ENCODE data around the gene CELF2. TPM values are rescaled to one million over a fixed set of nuclear protein-coding genes. Genes with fewer than 3 reads are reported as not detected.

The CELF2 gene
- total and polyA plus RNA-seq, 9 of the 15 experiments (the other 6 are each of a cell fraction or from before 2014, with no cell fraction given): 4.0 to 20.3 (median 11.1) TPM

GRCh38 chr10:11336722-11337162 lies 319.1 kb downstream of the CELF2 start:
- CTCF ChIA-PET (ENCODE audit: low intra/inter-chr PET ratio): no interaction called here
- BruUV-seq (replicated peaks): no TSS peak

More at GRCh38 chr10:11336722-11337162, 319.1 kb downstream of the CELF2 start:
- DNase-seq (ENCODE audit: extremely low read depth in 1 of 4, low spot score in 3 of 4) (no peak), FAIRE-seq (no peak), ATAC-seq (no peak)
- H2AFZ ChIP-seq (ENCODE audit: low read depth, low read length): no peak overlapping the region
- in situ Hi-C loops (cut with MboI) (no loop called here), intact Hi-C loops (cut with micrococcal nuclease) (no loop called here)
- no peak overlapping the region for H3K4me3 ChIP-seq
- H3K4me1 ChIP-seq (replicated peaks in 1 of 2; ENCODE audit: control insufficient read depth in 2 of 2, insufficient read depth in 2 of 2, low read length in 2 of 2): no peaks in the 10 kb centered on the region
- H4K20me1 ChIP-seq (replicated peaks; ENCODE audit: control insufficient read depth, insufficient read depth, low read length): no peaks in the 10 kb centered on the region
- H3K9me3 ChIP-seq (replicated peaks; ENCODE audit: control insufficient read depth, insufficient read depth, low read depth, low read length): no peaks in the 10 kb centered on the region
- no peak overlapping the region for H3K4me2 ChIP-seq (ENCODE audit: insufficient read depth, low read length)
- peaks cover 42 to 55% of the 10 kb centered on the region in 2 experiments for H3K27me3 ChIP-seq (ENCODE audit: control insufficient read depth in 2 of 2, insufficient read depth in 2 of 2, low read length in 2 of 2)
- H3K79me2 ChIP-seq (ENCODE audit: control insufficient read depth, insufficient read depth, low read length): no peaks in the 10 kb centered on the region
- no peak overlapping the region for H3K27ac ChIP-seq (ENCODE audit: extremely low read depth, low read depth, low read length)
- 20% methylated on average over 8 of the region's 8 CpGs for WGBS (ENCODE audit: insufficient coverage, low coverage, missing lambda C conversion rate)
- H3K36me3 ChIP-seq (ENCODE audit: control insufficient read depth, insufficient read depth, low read length): no peaks in the 10 kb centered on the region
- POLR2A ChIA-PET: interaction anchor here (0.7 kb wide), 1 partner anchor 43 kb away, joined by 4 read pairs; no protein-coding TSS in a partner anchor
- TF ChIP-seq, protein P1, sequence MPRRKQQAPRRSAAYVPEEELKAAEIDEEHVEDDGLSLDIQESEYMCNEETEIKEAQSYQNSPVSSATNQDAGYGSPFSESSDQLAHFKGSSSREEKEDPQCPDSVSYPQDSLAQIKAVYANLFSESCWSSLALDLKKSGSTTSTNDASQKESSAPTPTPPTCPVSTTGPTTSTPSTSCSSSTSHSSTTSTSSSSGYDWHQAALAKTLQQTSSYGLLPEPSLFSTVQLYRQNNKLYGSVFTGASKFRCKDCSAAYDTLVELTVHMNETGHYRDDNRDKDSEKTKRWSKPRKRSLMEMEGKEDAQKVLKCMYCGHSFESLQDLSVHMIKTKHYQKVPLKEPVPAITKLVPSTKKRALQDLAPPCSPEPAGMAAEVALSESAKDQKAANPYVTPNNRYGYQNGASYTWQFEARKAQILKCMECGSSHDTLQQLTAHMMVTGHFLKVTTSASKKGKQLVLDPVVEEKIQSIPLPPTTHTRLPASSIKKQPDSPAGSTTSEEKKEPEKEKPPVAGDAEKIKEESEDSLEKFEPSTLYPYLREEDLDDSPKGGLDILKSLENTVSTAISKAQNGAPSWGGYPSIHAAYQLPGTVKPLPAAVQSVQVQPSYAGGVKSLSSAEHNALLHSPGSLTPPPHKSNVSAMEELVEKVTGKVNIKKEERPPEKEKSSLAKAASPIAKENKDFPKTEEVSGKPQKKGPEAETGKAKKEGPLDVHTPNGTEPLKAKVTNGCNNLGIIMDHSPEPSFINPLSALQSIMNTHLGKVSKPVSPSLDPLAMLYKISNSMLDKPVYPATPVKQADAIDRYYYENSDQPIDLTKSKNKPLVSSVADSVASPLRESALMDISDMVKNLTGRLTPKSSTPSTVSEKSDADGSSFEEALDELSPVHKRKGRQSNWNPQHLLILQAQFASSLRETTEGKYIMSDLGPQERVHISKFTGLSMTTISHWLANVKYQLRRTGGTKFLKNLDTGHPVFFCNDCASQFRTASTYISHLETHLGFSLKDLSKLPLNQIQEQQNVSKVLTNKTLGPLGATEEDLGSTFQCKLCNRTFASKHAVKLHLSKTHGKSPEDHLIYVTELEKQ (CRISPR knock-in tag; IDR thresholded peaks at IDR 0.05): no peak
- TF ChIP-seq ZNF143 (CRISPR knock-in tag; IDR thresholded peaks at IDR 0.05): no peak
- TF ChIP-seq, protein P2, sequence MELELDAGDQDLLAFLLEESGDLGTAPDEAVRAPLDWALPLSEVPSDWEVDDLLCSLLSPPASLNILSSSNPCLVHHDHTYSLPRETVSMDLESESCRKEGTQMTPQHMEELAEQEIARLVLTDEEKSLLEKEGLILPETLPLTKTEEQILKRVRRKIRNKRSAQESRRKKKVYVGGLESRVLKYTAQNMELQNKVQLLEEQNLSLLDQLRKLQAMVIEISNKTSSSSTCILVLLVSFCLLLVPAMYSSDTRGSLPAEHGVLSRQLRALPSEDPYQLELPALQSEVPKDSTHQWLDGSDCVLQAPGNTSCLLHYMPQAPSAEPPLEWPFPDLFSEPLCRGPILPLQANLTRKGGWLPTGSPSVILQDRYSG (tag; conservative IDR thresholded peaks at IDR 0.05; ENCODE audit: low read depth): no peak
- no peak for TF ChIP-seq KLF10 (CRISPR knock-in tag; IDR thresholded peaks at IDR 0.05)
- no peak for TF ChIP-seq ZNF184 (CRISPR knock-in tag; IDR thresholded peaks at IDR 0.05)
- TF ChIP-seq RFX1 (IDR thresholded peaks at IDR 0.05): no peak
- H3K9me1 ChIP-seq (ENCODE audit: control insufficient read depth, insufficient read depth, low read length): no peaks in the 10 kb centered on the region
- no peak overlapping the region for H3K9ac ChIP-seq (ENCODE audit: insufficient read depth in 1 of 2, low read depth in 2 of 2, low read length in 2 of 2)

Data from K562 (cell line).